OCI-LY3 (cell line): ENCODE results near the gene CXCL1.

Experiments used
- H2AFZ ChIP-seq: fragments of 200-600, 300-600 bp; shearing (Covaris generic); 2 replicates; pipeline ENCODE4 v1.6.0; 2014; ENCODE audit warnings: antibody characterized with exemption, low read depth, low read length
- H3K27ac ChIP-seq: fragments of 200-600, 300-600 bp; sonication (generic); 2 replicates; pipeline ENCODE4 v1.5.1; 2014; ENCODE audit warnings: mild to moderate bottlenecking, low read length, moderate library complexity, mixed read lengths
- H3K27me3 ChIP-seq: fragments of 200-600, 300-600 bp; sonication (generic); 2 replicates; pipeline ENCODE4 v1.6.1; 2014; ENCODE audit warnings: low read depth, low read length, mixed read lengths
- H3K36me3 ChIP-seq: fragments of 200-600, 300-600 bp; sonication (generic); replicated peaks from 2 replicates; pipeline ENCODE3; 2014; ENCODE audit warnings: low read depth, low read length, mixed read lengths
- H3K4me1 ChIP-seq: fragments of 300-600, 200-600 bp; sonication (generic); 2 replicates; pipeline ENCODE4 v1.6.1; 2014; ENCODE audit warnings: low read length, mixed read lengths
- H3K4me2 ChIP-seq: fragments of 200-600, 300-600 bp; sonication (generic); 2 replicates; pipeline ENCODE4 v1.6.1; 2014; ENCODE audit warnings: low read length, mixed read lengths
- H3K4me3 ChIP-seq: fragments of 300-600, 200-600 bp; sonication (generic); 2 replicates; pipeline ENCODE4 v1.5.1; 2014; ENCODE audit warnings: antibody characterized with exemption, mild to moderate bottlenecking, low read length, moderate library complexity
- H3K79me2 ChIP-seq: fragments of 300-600, 200-600 bp; shearing (Covaris generic); 2 replicates; pipeline ENCODE4 v1.6.1; 2014; ENCODE audit warnings: mild to moderate bottlenecking, low read length, mixed read lengths
- H3K9ac ChIP-seq: fragments of 300-600, 200-600 bp; shearing (Covaris generic); 2 replicates; pipeline ENCODE4 v1.6.0; 2014; ENCODE audit warnings: mild to moderate bottlenecking, low read length, moderate library complexity
- H3K9me3 ChIP-seq: fragments of 200-600, 300-600 bp; shearing (Covaris generic); 2 replicates; pipeline ENCODE4 v1.6.1; 2014; ENCODE audit warnings: low read length, mixed read lengths; ENCODE audit not compliant: insufficient read depth
- H4K20me1 ChIP-seq: fragments of 200-600, 300-600 bp; sonication (generic); 2 replicates; pipeline ENCODE4 v1.6.1; 2016; ENCODE audit warnings: low read length, mixed read lengths; ENCODE audit not compliant: insufficient read depth
- EZH2phosphoT487 ChIP-seq: fragments of 200-600 bp; shearing (Covaris generic); IDR thresholded peaks from 2 replicates; pipeline ENCODE4 v1.6.1; 2018; ENCODE audit warnings: antibody characterized with exemption, mixed run types, low read depth
- TF ChIP-seq, protein P1 (sequence below): fragments of 200-600, 300-600 bp; sonication (generic); IDR thresholded peaks from 2 replicates; pipeline ENCODE4 v1.5.1; 2014; ENCODE audit warnings: antibody characterized with exemption, low read length, low read depth

Gene CXCL1

DNA sequence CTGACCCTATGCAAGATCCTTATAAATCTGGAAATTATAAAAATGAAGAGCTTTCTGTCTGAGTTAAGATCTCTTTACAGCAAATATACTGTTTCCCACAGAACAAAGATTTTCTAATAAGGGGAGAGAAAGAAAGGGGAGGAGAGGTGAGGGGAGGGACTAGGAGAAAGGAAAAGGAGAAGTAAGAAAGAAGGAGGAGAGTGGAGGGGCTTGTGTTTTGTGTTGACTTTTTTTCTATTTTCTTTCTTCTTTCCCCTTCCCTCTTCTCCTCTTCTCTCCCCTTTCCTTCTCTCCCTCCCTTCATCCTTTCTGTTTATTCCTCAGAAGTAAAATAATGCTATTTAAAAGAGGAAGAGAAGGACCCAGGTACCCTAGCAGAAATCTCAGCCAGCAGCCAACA, 26.5 kb upstream of the CXCL1 start:
- Histone ChIP-seq H3K4me2 (no peak overlapping the region), H3K9ac (no peak overlapping the region), H3K4me3 (no peak overlapping the region), H3K36me3 (no peaks in the 10 kb centered on the region), H3K27ac (no peak overlapping the region), H2AFZ (no peak overlapping the region), H3K4me1 (no peaks in the 10 kb centered on the region), H3K79me2 (no peaks in the 10 kb centered on the region), H3K9me3 (no peaks in the 10 kb centered on the region), H3K27me3 (no peaks in the 10 kb centered on the region), H4K20me1 (no peaks in the 10 kb centered on the region)
- TF ChIP-seq EZH2phosphoT487, result no peak
- TF ChIP-seq, protein P1, sequence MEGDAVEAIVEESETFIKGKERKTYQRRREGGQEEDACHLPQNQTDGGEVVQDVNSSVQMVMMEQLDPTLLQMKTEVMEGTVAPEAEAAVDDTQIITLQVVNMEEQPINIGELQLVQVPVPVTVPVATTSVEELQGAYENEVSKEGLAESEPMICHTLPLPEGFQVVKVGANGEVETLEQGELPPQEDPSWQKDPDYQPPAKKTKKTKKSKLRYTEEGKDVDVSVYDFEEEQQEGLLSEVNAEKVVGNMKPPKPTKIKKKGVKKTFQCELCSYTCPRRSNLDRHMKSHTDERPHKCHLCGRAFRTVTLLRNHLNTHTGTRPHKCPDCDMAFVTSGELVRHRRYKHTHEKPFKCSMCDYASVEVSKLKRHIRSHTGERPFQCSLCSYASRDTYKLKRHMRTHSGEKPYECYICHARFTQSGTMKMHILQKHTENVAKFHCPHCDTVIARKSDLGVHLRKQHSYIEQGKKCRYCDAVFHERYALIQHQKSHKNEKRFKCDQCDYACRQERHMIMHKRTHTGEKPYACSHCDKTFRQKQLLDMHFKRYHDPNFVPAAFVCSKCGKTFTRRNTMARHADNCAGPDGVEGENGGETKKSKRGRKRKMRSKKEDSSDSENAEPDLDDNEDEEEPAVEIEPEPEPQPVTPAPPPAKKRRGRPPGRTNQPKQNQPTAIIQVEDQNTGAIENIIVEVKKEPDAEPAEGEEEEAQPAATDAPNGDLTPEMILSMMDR, result no peak

DNA sequence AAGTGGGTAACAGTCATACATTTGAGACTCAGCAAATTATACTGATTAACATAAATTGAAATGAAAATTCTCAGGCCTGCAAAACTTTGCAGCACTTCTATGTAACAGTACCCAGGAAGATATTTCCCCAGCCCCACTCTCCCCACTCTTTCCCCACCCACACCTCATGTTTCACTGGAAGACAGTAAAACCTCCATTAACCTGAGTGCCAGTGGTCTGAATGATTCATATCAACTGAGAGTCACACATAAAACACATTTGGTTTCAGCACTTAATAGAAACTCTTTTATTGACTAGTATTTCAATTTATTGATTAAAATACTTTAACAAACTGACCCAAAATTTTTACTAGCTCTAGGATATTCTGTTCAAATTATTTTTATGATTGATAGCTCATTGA, 25.8 kb upstream of the CXCL1 start:
- H3K27me3 ChIP-seq, result no peaks in the 10 kb centered on the region
- no peak overlapping the region for H3K4me3 ChIP-seq
- no peaks in the 10 kb centered on the region for H3K79me2 ChIP-seq
- TF ChIP-seq, protein P1, result no peak
- TF ChIP-seq EZH2phosphoT487, result no peak
- H4K20me1 ChIP-seq, result no peaks in the 10 kb centered on the region
- H3K4me2 ChIP-seq, result no peak overlapping the region
- H3K36me3 ChIP-seq, result no peaks in the 10 kb centered on the region
- H3K4me1 ChIP-seq, result no peaks in the 10 kb centered on the region
- no peak overlapping the region for H3K9ac ChIP-seq
- no peak overlapping the region for H3K27ac ChIP-seq
- H2AFZ ChIP-seq, result no peak overlapping the region
- H3K9me3 ChIP-seq, result no peaks in the 10 kb centered on the region

DNA sequence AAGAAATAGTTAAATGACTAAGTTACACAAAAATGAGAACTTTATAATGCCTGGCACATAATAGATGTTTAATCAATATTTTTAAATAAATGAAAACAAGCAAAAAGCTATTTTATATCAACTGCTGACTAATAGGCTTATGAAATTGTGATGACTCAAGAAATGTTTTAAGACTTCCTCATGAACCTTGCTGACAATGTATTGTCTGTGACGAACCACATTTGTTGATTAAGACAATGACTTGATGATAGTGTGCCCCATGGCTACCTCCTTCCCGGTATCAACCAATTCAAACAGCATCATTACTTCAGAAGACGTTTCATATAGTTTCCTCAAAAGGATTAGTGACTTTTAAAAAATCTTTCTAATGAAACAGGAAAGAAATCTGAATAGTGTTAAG, 24.8 kb upstream of the CXCL1 start:
- Histone ChIP-seq H3K4me3 (no peak overlapping the region), H3K27me3 (no peaks in the 10 kb centered on the region), H3K4me2 (no peak overlapping the region), H3K9ac (no peak overlapping the region), H3K27ac (no peak overlapping the region), H3K9me3 (no peaks in the 10 kb centered on the region), H2AFZ (no peak overlapping the region), H4K20me1 (no peaks in the 10 kb centered on the region), H3K4me1 (no peaks in the 10 kb centered on the region), H3K36me3 (no peaks in the 10 kb centered on the region), H3K79me2 (no peaks in the 10 kb centered on the region)
- TF ChIP-seq EZH2phosphoT487, result no peak
- TF ChIP-seq, protein P1, result no peak

DNA sequence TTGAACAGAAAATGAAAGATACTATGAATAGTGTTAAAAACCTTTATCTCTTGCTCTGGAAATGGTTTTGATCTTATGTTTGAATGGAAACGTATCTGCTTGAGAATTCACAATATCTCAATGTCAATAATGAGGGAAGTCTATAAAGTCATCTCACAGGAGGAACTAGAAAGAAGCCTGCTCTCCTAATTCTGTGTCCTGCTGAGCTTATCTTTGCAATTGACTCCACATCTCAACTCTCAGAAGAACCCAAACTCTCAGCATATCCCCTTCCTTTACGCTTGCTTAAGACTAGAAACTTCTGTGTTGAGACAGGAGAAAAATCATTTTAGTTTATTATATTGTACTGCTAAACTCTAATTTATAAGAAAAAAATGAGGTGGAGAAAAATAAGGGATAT, 24.4 kb upstream of the CXCL1 start:
- H4K20me1 ChIP-seq, result no peaks in the 10 kb centered on the region
- no peaks in the 10 kb centered on the region for H3K79me2 ChIP-seq
- no peak overlapping the region for H2AFZ ChIP-seq
- no peaks in the 10 kb centered on the region for H3K4me1 ChIP-seq
- H3K4me3 ChIP-seq, result no peak overlapping the region
- no peaks in the 10 kb centered on the region for H3K9me3 ChIP-seq
- no peak overlapping the region for H3K27ac ChIP-seq
- no peak overlapping the region for H3K4me2 ChIP-seq
- H3K9ac ChIP-seq, result no peak overlapping the region
- H3K27me3 ChIP-seq, result no peaks in the 10 kb centered on the region
- TF ChIP-seq, protein P1, result no peak
- TF ChIP-seq EZH2phosphoT487, result no peak
- no peaks in the 10 kb centered on the region for H3K36me3 ChIP-seq
